Adipocyte (in vitro differentiated cells): Measurements from ENCODE around the gene LATS1.

Experiments
- DNase-seq: peaks from one replicate; pipeline ENCODE4 v3.0.0-alpha.2; 2015; ENCODE audit warnings: low read depth
- H3K27me3 ChIP-seq: replicated peaks from 2 replicates; pipeline ENCODE4 v1.7.0; 2013; ENCODE audit warnings: mild to moderate bottlenecking, low read length, moderate library complexity; ENCODE audit not compliant: control insufficient read depth, insufficient read depth
- H3K36me3 ChIP-seq: 2 replicates; pipeline ENCODE4 v1.7.0; 2013; ENCODE audit warnings: low read length, mild to moderate bottlenecking, moderate library complexity; ENCODE audit not compliant: control insufficient read depth, insufficient read depth, severe bottlenecking
- H3K4me1 ChIP-seq: 2 replicates; pipeline ENCODE4 v1.7.0; 2013; ENCODE audit warnings: mild to moderate bottlenecking, low read length, moderate library complexity; ENCODE audit not compliant: control insufficient read depth, insufficient read depth
- H3K4me3 ChIP-seq: 2 replicates; pipeline ENCODE4 v1.7.0; 2013; ENCODE audit warnings: mild to moderate bottlenecking, low read length, moderate library complexity
- H3K9ac ChIP-seq: 2 replicates; pipeline ENCODE4 v1.7.0; 2013; ENCODE audit warnings: mild to moderate bottlenecking, low read length, moderate library complexity
- H3K9me3 ChIP-seq: 2 replicates; pipeline ENCODE4 v1.7.0; 2013; ENCODE audit warnings: mild to moderate bottlenecking, low read length, moderate library complexity; ENCODE audit not compliant: control insufficient read depth

The LATS1 gene

GRCh38 chr6:149608381-149608982 lies 109.4 kb downstream of the LATS1 start:
- DNase-seq: no peak
- Histone ChIP-seq H3K9ac (no peak overlapping the region), H3K27me3 (no peaks in the 10 kb centered on the region), H3K36me3 (peaks cover 15% of the 10 kb centered on the region), H3K9me3 (no peaks in the 10 kb centered on the region), H3K4me3 (no peak overlapping the region), H3K4me1 (no peaks in the 10 kb centered on the region)
